Endothelial cell of umbilical vein (primary cell): Measurements from ENCODE around the gene EDA. TPM values are rescaled to one million over a fixed set of nuclear protein-coding genes. Genes with fewer than 3 reads are reported as not detected.

Experiments
- BruUV-seq: library from RNA; stranded (reverse); fragments of 400-500 nt; replicated peaks from 2 replicates; lab custom pipeline; 2021; lab: Mats Ljungman, UMichigan
- CTCF ChIA-PET: fragments of 300-600, 350-600 bp; sonication (Branson Sonifier 250); formaldehyde crosslinking; loops from one replicate; lab custom pipeline; 2021; ENCODE audit warnings: antibody characterized with exemption, inconsistent platforms; lab: Charles Lee
- POLR2A ChIA-PET: fragments of 300-600, 350-600 bp; sonication (Branson Sonifier 250); formaldehyde crosslinking; loops from one replicate; lab custom pipeline; 2021; ENCODE audit warnings: antibody characterized with exemption, inconsistent platforms; lab: Charles Lee
- DNase-seq: peaks from one replicate; pipeline ENCODE4 v3.0.0-alpha.2; 2011; ENCODE audit warnings: low read depth, low spot score
- FAIRE-seq: peaks from 2 replicates; lab custom pipeline; 2011; peaks lifted over from hg19 to GRCh38; lab: Jason Lieb, UNC
- H2AFZ ChIP-seq: 2 replicates; pipeline ENCODE4 v1.6.0; 2012; ENCODE audit warnings: low read depth, low read length, control low read depth, inconsistent platforms
- H3K27ac ChIP-seq: 2 replicates; pipeline ENCODE4 v1.5.1; 2011; ENCODE audit warnings: low read depth, mild to moderate bottlenecking, control low read depth, low read length, moderate library complexity; ENCODE audit not compliant: insufficient read depth
- H3K27me3 ChIP-seq, 2 experiments: 2 replicates each; pipeline versions ENCODE4 v1.6.0 to v1.6.1; 2011; ENCODE audit warnings: low read length in 2 of 2, mixed read lengths in 1 of 2; ENCODE audit not compliant: control insufficient read depth in 2 of 2, insufficient read depth in 2 of 2
- H3K36me3 ChIP-seq, 2 experiments: 2 replicates in 1 of 2; 3 replicates in 1 of 2; pipeline ENCODE4 v1.5.1; 2011; ENCODE audit warnings: low read length in 2 of 2, mild to moderate bottlenecking in 1 of 2, moderate library complexity in 1 of 2; ENCODE audit not compliant: control insufficient read depth in 2 of 2, insufficient read depth in 2 of 2; ENCODE audit errors: extremely low read depth in 1 of 2
- H3K4me1 ChIP-seq: 3 replicates; pipeline ENCODE4 v1.5.1; 2011; ENCODE audit warnings: mild to moderate bottlenecking, low read length; ENCODE audit not compliant: control insufficient read depth, insufficient read depth; ENCODE audit errors: extremely low read depth
- H3K4me2 ChIP-seq: 2 replicates; pipeline ENCODE4 v1.6.1; 2011; ENCODE audit warnings: low read length, control low read depth, mixed read lengths; ENCODE audit not compliant: insufficient read depth
- H3K4me3 ChIP-seq, 3 experiments: fragments of 200-600 bp in 1 of 3; sonication (generic), shearing (Covaris generic) in 1 of 3; replicated peaks in 1 of 3; 2 replicates each; pipeline ENCODE4 v1.5.1; 2011 to 2016; ENCODE audit warnings: control low read depth in 3 of 3, low read length in 3 of 3, mild to moderate bottlenecking in 2 of 3, inconsistent platforms in 1 of 3, low read depth in 1 of 3, moderate library complexity in 1 of 3; ENCODE audit not compliant: insufficient read depth in 1 of 3
- H3K79me2 ChIP-seq: 2 replicates; pipeline ENCODE4 v1.6.0; 2012; ENCODE audit warnings: low read length, inconsistent platforms; ENCODE audit not compliant: control insufficient read depth, insufficient read depth
- H3K9ac ChIP-seq: replicated peaks from 2 replicates; pipeline ENCODE3; 2011; ENCODE audit warnings: low read length, control low read depth; ENCODE audit not compliant: insufficient read depth; ENCODE audit errors: extremely low read depth
- H3K9me1 ChIP-seq: replicated peaks from 3 replicates; pipeline ENCODE4 v1.6.0; 2011; ENCODE audit warnings: mild to moderate bottlenecking, low read length; ENCODE audit not compliant: control insufficient read depth, insufficient read depth; ENCODE audit errors: extremely low read depth
- H3K9me3 ChIP-seq: replicated peaks from 2 replicates; pipeline ENCODE4 v1.5.1; 2012; ENCODE audit warnings: low read length, inconsistent platforms; ENCODE audit not compliant: control insufficient read depth, insufficient read depth
- H4K20me1 ChIP-seq: replicated peaks from 2 replicates; pipeline ENCODE3; 2011; ENCODE audit warnings: mild to moderate bottlenecking, low read length; ENCODE audit not compliant: control insufficient read depth, insufficient read depth; ENCODE audit errors: extremely low read depth
- EZH2 ChIP-seq: IDR thresholded peaks from 2 replicates; pipeline ENCODE4 v1.6.1; 2012; ENCODE audit warnings: borderline replicate concordance, low read depth, mild to moderate bottlenecking, moderate library complexity, low read length, inconsistent platforms; ENCODE audit not compliant: severe bottlenecking
- FOS ChIP-seq: IDR thresholded peaks from 2 replicates; pipeline ENCODE4 v1.6.1; 2011; ENCODE audit warnings: mild to moderate bottlenecking, low read length, moderate library complexity, borderline replicate concordance; ENCODE audit not compliant: insufficient read depth
- GATA2 ChIP-seq: IDR thresholded peaks from 2 replicates; pipeline ENCODE4 v1.7.0; 2011; ENCODE audit warnings: low read depth, mild to moderate bottlenecking, moderate library complexity, mixed read lengths, low read length; ENCODE audit not compliant: insufficient read length, insufficient read depth
- JUN ChIP-seq: IDR thresholded peaks from 2 replicates; pipeline ENCODE4 v1.6.1; 2011; ENCODE audit warnings: borderline replicate concordance, low read depth; ENCODE audit not compliant: insufficient read length, insufficient read depth
- MYC ChIP-seq: IDR thresholded peaks from one replicate; pipeline ENCODE4 v1.6.1; 2011; ENCODE audit warnings: mild to moderate bottlenecking, low read depth, low read length
- POLR2A ChIP-seq: IDR thresholded peaks from 2 replicates; pipeline ENCODE4 v1.6.1; 2012; ENCODE audit warnings: low read depth, mild to moderate bottlenecking, control low read depth, low read length
- POLR2AphosphoS5 ChIP-seq: IDR thresholded peaks from 2 replicates; pipeline ENCODE4 v1.6.1; 2012; ENCODE audit warnings: low read depth, mild to moderate bottlenecking, control low read depth, low read length, moderate library complexity; ENCODE audit not compliant: insufficient read depth
- dilution Hi-C: fragments of 300-500 bp; cut with MboI; formaldehyde crosslinking; loops from one replicate; pipeline ENCODE4 v1.15.0; 2019; ENCODE audit warnings: low sequenced_read_pairs; ENCODE audit not compliant: extremely low pct_ligation_motif_present
- intact Hi-C: fragments of 100-400 bp; cut with micrococcal nuclease; formaldehyde crosslinking; loops from one replicate; pipeline ENCODE4 v1.10.0; 2022
- polyA plus RNA-seq, 4 experiments: library from polyadenylated mRNA; depleted of rRNA in 3 of 4; stranded (reverse) in 3 of 4; unstranded in 1 of 4; fragments of >200 nt; gene quantifications; 2 replicates each; pipeline versions ENCODE4 v1.2.1 to v1.2.3, GENCODE V29; 2011 to 2012; ENCODE audit warnings: missing spikeins in 1 of 4
- total RNA-seq: library from RNA; stranded (reverse); gene quantifications from 2 replicates; pipeline ENCODE4 v1.2.3, GENCODE V29; 2021
- TF ChIP-seq, protein P1 (sequence below): IDR thresholded peaks from 2 replicates; pipeline ENCODE4 v1.6.1; 2011; ENCODE audit not compliant: insufficient read depth, insufficient read length
- TF ChIP-seq, protein P2 (sequence below), 2 donors: IDR thresholded peaks; 1 replicate in 1 of 2; 2 replicates in 1 of 2; pipeline ENCODE4 v1.5.1; 2011; ENCODE audit warnings: low read length in 2 of 2, mild to moderate bottlenecking in 2 of 2, moderate library complexity in 2 of 2, control low read depth in 1 of 2, inconsistent platforms in 1 of 2, low read depth in 1 of 2; ENCODE audit not compliant: insufficient read depth in 1 of 2; ENCODE audit errors: extremely low read depth in 1 of 2

The EDA gene
- total and polyA plus RNA-seq, 2 donors (not counting 3 experiments of a cell fraction or from before 2014, with no cell fraction given), result 0.37 to 1.2 TPM

DNA sequence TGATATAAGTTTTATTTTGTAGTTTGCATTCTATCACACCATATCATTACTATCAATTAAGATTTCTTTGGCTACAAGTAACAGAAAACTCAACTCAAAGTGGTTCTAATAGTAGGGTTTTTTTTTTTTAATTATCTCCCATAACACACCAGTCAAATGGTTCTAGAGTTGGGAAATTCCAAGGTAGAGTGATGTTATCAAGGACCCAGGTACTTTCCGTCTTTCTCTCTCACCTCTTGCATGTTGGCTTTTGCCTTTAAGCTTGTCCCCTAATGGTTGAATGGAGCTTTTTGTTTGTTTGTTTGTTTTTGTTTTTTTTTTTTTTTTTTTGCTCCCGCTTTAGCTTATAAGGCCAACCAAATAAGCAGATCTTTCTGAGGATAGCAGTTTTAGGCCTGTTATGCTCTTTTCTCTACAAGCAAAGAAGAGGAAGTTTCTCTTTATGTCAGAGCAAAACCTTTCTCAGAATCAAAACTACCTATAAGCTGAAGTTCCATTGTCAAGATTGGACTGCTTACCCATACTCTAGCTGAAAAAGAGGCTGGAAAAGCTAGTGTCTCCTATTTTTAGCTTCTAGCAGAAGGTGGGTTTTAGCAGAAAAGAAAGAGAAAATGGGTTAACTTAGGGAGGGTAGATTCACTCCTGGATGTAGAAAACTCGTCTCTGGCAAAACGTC lies 177.5 kb downstream of the EDA start:
- H3K9me1 ChIP-seq, result no peaks in the 10 kb centered on the region
- no peaks in the 10 kb centered on the region for H3K36me3 ChIP-seq
- no peaks in the 10 kb centered on the region for H4K20me1 ChIP-seq
- no peaks in the 10 kb centered on the region for H3K9me3 ChIP-seq
- no peaks in the 10 kb centered on the region for H3K79me2 ChIP-seq
- TF ChIP-seq JUN (no peak), FOS (no peak), POLR2AphosphoS5 (no peak), GATA2 (no peak), MYC (no peak), EZH2 (no peak), POLR2A (no peak)
- TF ChIP-seq, protein P1, sequence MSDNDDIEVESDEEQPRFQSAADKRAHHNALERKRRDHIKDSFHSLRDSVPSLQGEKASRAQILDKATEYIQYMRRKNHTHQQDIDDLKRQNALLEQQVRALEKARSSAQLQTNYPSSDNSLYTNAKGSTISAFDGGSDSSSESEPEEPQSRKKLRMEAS, result no peak
- TF ChIP-seq, protein P2, sequence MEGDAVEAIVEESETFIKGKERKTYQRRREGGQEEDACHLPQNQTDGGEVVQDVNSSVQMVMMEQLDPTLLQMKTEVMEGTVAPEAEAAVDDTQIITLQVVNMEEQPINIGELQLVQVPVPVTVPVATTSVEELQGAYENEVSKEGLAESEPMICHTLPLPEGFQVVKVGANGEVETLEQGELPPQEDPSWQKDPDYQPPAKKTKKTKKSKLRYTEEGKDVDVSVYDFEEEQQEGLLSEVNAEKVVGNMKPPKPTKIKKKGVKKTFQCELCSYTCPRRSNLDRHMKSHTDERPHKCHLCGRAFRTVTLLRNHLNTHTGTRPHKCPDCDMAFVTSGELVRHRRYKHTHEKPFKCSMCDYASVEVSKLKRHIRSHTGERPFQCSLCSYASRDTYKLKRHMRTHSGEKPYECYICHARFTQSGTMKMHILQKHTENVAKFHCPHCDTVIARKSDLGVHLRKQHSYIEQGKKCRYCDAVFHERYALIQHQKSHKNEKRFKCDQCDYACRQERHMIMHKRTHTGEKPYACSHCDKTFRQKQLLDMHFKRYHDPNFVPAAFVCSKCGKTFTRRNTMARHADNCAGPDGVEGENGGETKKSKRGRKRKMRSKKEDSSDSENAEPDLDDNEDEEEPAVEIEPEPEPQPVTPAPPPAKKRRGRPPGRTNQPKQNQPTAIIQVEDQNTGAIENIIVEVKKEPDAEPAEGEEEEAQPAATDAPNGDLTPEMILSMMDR (IDR thresholded peaks at IDR 0.05; ENCODE audit: extremely low read depth in 1 of 2, insufficient read depth in 1 of 2, low read depth in 1 of 2, low read length in 2 of 2), result no peak
- ChIA-PET CTCF (no interaction called here), POLR2A (no interaction called here)
- FAIRE-seq (no peak), DNase-seq (no peak)
- H3K27ac ChIP-seq, result no peak overlapping the region
- H3K4me2 ChIP-seq, result no peak overlapping the region
- no TSS peak for BruUV-seq
- dilution Hi-C loops (no loop called here), intact Hi-C loops (no loop called here)
- H3K27me3 ChIP-seq, result no peaks in the 10 kb centered on the region
- no peaks in the 10 kb centered on the region for H3K4me1 ChIP-seq
- no peak overlapping the region for H3K9ac ChIP-seq
- H2AFZ ChIP-seq, result no peak overlapping the region
- no peak overlapping the region for H3K4me3 ChIP-seq
